ENCODE measurements around the gene CD200R1L.

DNA sequence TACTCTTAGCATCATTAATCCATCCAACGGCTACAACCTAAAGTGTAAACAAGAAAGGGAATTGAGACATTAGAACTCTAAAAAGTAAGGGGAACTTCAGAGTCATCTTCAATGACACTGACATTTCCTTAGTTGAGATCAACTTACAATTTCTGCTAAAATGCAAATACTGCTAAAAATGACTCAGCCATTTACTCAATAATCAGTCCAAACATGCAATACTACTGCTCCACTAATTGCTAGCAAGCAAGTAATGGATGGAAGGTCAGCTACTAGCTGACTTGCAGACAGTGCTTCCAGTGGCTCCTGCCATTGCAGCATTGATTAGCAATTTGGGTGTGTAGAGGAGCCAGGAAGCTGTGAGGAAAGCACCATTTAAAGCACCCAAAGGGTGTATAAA, 28.4 kb downstream of the CD200R1L start:
- TF ChIP-seq, protein P1, sequence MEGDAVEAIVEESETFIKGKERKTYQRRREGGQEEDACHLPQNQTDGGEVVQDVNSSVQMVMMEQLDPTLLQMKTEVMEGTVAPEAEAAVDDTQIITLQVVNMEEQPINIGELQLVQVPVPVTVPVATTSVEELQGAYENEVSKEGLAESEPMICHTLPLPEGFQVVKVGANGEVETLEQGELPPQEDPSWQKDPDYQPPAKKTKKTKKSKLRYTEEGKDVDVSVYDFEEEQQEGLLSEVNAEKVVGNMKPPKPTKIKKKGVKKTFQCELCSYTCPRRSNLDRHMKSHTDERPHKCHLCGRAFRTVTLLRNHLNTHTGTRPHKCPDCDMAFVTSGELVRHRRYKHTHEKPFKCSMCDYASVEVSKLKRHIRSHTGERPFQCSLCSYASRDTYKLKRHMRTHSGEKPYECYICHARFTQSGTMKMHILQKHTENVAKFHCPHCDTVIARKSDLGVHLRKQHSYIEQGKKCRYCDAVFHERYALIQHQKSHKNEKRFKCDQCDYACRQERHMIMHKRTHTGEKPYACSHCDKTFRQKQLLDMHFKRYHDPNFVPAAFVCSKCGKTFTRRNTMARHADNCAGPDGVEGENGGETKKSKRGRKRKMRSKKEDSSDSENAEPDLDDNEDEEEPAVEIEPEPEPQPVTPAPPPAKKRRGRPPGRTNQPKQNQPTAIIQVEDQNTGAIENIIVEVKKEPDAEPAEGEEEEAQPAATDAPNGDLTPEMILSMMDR (IDR thresholded peaks at IDR 0.05) = no peak
- no peak for TF ChIP-seq POLR2AphosphoS5 (IDR thresholded peaks at IDR 0.05)
- no peak for TF ChIP-seq POLR2A (IDR thresholded peaks at IDR 0.05)

Data from sigmoid colon (tissue), 4 donors.